K562 (cell line): ENCODE results near the gene SLC25A45. TPM values are rescaled to one million over a fixed set of nuclear protein-coding genes. Genes with fewer than 3 reads are reported as not detected.

Experiments
- BCL6 ChIP-seq: fragments of 250-450 bp; sonication (Bioruptor Pico); IDR thresholded peaks from 2 replicates; pipeline ENCODE4 v1.4.0; 2020
- BMI1 ChIP-seq: fragments of 150-350 bp; IDR thresholded peaks from 2 replicates; pipeline ENCODE4 v1.6.1; 2014; ENCODE audit warnings: low read length
- CLOCK ChIP-seq: fragments of 250-450 bp; sonication (Bioruptor Pico); IDR thresholded peaks from 2 replicates; pipeline ENCODE4 v1.4.0; 2020; ENCODE audit warnings: mild to moderate bottlenecking, moderate library complexity, borderline replicate concordance
- GMEB1 ChIP-seq: fragments of 250-450 bp; sonication (Bioruptor Pico); IDR thresholded peaks from 2 replicates; pipeline ENCODE4 v1.4.0; 2020; ENCODE audit warnings: mild to moderate bottlenecking
- HEY1 ChIP-seq: fragments of 250-450 bp; sonication (Bioruptor Pico); IDR thresholded peaks from 2 replicates; pipeline ENCODE4 v1.5.0; 2020; ENCODE audit warnings: mild to moderate bottlenecking, moderate library complexity, borderline replicate concordance
- MCM5 ChIP-seq: fragments of 450-650 bp; IDR thresholded peaks from 2 replicates; pipeline ENCODE4 v1.6.1; 2016; ENCODE audit warnings: low read depth
- MYBL2 ChIP-seq, 2 experiments: fragments of 450-650 bp in 1 of 2; sonication (generic) in 1 of 2; formaldehyde crosslinking in 1 of 2; IDR thresholded peaks; 2 replicates each; pipeline versions ENCODE4 v1.6.1 to v1.8.1; 2017 to 2022; ENCODE audit warnings: borderline replicate concordance in 1 of 2, inconsistent platforms in 1 of 2, low read depth in 1 of 2, mild to moderate bottlenecking in 1 of 2, missing genetic modification reagents in 1 of 2, moderate library complexity in 1 of 2
- RFX7 ChIP-seq: fragments of 250-450 bp; sonication (Bioruptor Pico); IDR thresholded peaks from 2 replicates; pipeline ENCODE4 v1.5.1; 2021; ENCODE audit warnings: mild to moderate bottlenecking
- SMARCE1 ChIP-seq: fragments of 450-650 bp; IDR thresholded peaks from 2 replicates; pipeline ENCODE4 v1.7.1; 2016; ENCODE audit warnings: mild to moderate bottlenecking
- TAF7 ChIP-seq: fragments of 450-650 bp; IDR thresholded peaks from 2 replicates; pipeline ENCODE4 v1.6.1; 2016; ENCODE audit warnings: missing genetic modification characterization, missing compliant biosample characterization
- TAL1 ChIP-seq: fragments of 450-650 bp; IDR thresholded peaks from 2 replicates; pipeline ENCODE4 v1.6.1; 2016; ENCODE audit warnings: mild to moderate bottlenecking
- TEAD4 ChIP-seq, 2 experiments: sonication (generic) in 1 of 2; formaldehyde crosslinking in 1 of 2; IDR thresholded peaks; 2 replicates each; pipeline versions ENCODE4 v1.6.1 to v1.8.0; 2012 to 2022; ENCODE audit warnings: borderline replicate concordance in 1 of 2, inconsistent platforms in 1 of 2, low read length in 1 of 2, mild to moderate bottlenecking in 1 of 2, missing genetic modification reagents in 1 of 2
- USF1 ChIP-seq: sonication (generic); formaldehyde crosslinking; IDR thresholded peaks from 2 replicates; pipeline ENCODE4 v1.9.0; 2022; ENCODE audit warnings: mild to moderate bottlenecking, missing genetic modification reagents
- ZNF3 ChIP-seq: fragments of 250-450 bp; sonication (Bioruptor Pico); IDR thresholded peaks from 2 replicates; pipeline ENCODE4 v1.5.0; 2021; ENCODE audit warnings: mild to moderate bottlenecking, moderate library complexity
- ZNF398 ChIP-seq: fragments of 250-450 bp; sonication (Bioruptor Pico); IDR thresholded peaks from 2 replicates; pipeline ENCODE4 v1.8.0; 2021; ENCODE audit warnings: moderate library complexity, mild to moderate bottlenecking, inconsistent platforms
- ZNF589 ChIP-seq: fragments of 200-800 bp; sonication (Bioruptor generic); IDR thresholded peaks from 2 replicates; pipeline ENCODE4 v1.6.1; 2016; ENCODE audit warnings: low read depth, missing genetic modification characterization, missing compliant biosample characterization
- polyA plus RNA-seq, 8 experiments: library from polyadenylated mRNA; depleted of rRNA in 4 of 8; stranded (reverse) in 5 of 8; unstranded in 3 of 8; fragments of >200 nt; fragmentation: Nextera tagmentation in 2 of 8; fragmentation: Illumina TruSeq in 1 of 8; extraction: Ambion mirVana in 2 of 8; extraction: Trizol in 1 of 8; gene quantifications; 2 replicates each; pipeline versions ENCODE4 v1.2.1 to v1.2.3, GENCODE V29; 2011 to 2014; ENCODE audit warnings: inconsistent platforms in 1 of 8, missing spikeins in 1 of 8
- total RNA-seq, 7 experiments: library from RNA; depleted of rRNA in 6 of 7; stranded (reverse); fragments of >200 nt in 6 of 7; fragmentation: Illumina TruSeq in 2 of 7; extraction: Trizol in 2 of 7; gene quantifications; 2 replicates each; pipeline versions ENCODE4 v1.2.1 to v1.2.3, GENCODE V29; 2011 to 2021; ENCODE audit warnings: low replicate concordance in 1 of 7
- TF ChIP-seq, protein P1 (sequence below): fragments of 200-400 bp; formaldehyde crosslinking; IDR thresholded peaks from 2 replicates; pipeline ENCODE4 v1.6.1; 2017; ENCODE audit warnings: mild to moderate bottlenecking, low read depth, low read length, moderate library complexity

The SLC25A45 gene
- total and polyA plus RNA-seq, 9 of the 15 experiments (the other 6 are each of a cell fraction or from before 2014, with no cell fraction given) = 0.15 to 2.3 (median 0.68) TPM

GRCh38 chr11:65426839-65427690 is 44.6 kb upstream of the SLC25A45 start (continued):
- TF ChIP-seq CLOCK (CRISPR knock-in tag) (no peak), ZNF589 (CRISPR knock-in tag) (no peak), RFX7 (CRISPR knock-in tag) (peak; percentile 91), TEAD4 (IDR thresholded peaks at IDR 0.05; ENCODE audit: low read length) (peak; percentile 46; the same call in 1 of the 2 replicates), TEAD4 (CRISPR knock-in tag; IDR thresholded peaks at IDR 0.05; ENCODE audit: borderline replicate concordance) (no peak), BMI1 (no peak), USF1 (CRISPR knock-in tag) (peak; percentile 61), ZNF3 (peak; percentile 80; the same call in 1 of the 2 replicates), TAL1 (peak; percentile 38), BCL6 (CRISPR knock-in tag) (peak; percentile 4; the same call in 1 of the 2 replicates), SMARCE1 (no peak), MYBL2 (IDR thresholded peaks at IDR 0.05; ENCODE audit: low read depth) (no peak), MYBL2 (CRISPR knock-in tag; IDR thresholded peaks at IDR 0.05; ENCODE audit: borderline replicate concordance) (no peak), TAF7 (tag) (0 out of 2 replicates have a peak, but pooled peaks have one; percentile 9), ZNF398 (no peak), MCM5 (no peak), GMEB1 (CRISPR knock-in tag) (no peak), HEY1 (CRISPR knock-in tag) (no peak; the same call in 1 of the 2 replicates)
- TF ChIP-seq, protein P1, sequence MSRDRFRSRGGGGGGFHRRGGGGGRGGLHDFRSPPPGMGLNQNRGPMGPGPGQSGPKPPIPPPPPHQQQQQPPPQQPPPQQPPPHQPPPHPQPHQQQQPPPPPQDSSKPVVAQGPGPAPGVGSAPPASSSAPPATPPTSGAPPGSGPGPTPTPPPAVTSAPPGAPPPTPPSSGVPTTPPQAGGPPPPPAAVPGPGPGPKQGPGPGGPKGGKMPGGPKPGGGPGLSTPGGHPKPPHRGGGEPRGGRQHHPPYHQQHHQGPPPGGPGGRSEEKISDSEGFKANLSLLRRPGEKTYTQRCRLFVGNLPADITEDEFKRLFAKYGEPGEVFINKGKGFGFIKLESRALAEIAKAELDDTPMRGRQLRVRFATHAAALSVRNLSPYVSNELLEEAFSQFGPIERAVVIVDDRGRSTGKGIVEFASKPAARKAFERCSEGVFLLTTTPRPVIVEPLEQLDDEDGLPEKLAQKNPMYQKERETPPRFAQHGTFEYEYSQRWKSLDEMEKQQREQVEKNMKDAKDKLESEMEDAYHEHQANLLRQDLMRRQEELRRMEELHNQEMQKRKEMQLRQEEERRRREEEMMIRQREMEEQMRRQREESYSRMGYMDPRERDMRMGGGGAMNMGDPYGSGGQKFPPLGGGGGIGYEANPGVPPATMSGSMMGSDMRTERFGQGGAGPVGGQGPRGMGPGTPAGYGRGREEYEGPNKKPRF = peak; percentile 96
